Aortic smooth muscle cell (primary cell): Measurements from ENCODE around the gene NFATC1. TPM values are rescaled to one million over a fixed set of nuclear protein-coding genes. Genes with fewer than 3 reads are reported as not detected.

Experiments used
- total RNA-seq: library from RNA; depleted of rRNA; stranded (reverse); fragments of >200 nt; gene quantifications from 2 replicates; pipeline ENCODE4 v1.2.3, GENCODE V29; 2014

NFATC1 gene
- total RNA-seq, result 1.7 and 2.4 TPM in 2 replicates

GRCh38 chr18:79395761-79396404 lies at the start of gene NFATC1:
TSS of gene NFATC1 (plus strand) at chr18:79395930. CDS start at chr18:79396225, 295 bp downstream.

